Panc1 (cell line): ENCODE measurements around the gene CRYGS.

Experiments used
- CTCF ChIP-seq: fragments of 450-650 bp; IDR thresholded peaks from 2 replicates; pipeline ENCODE4 v1.5.1; 2017; ENCODE audit warnings: mild to moderate bottlenecking
- POLR2AphosphoS5 ChIP-seq: IDR thresholded peaks from 2 replicates; pipeline ENCODE4 v1.6.1; 2012; ENCODE audit warnings: mild to moderate bottlenecking, low read depth, low read length, moderate library complexity

GRCh38 chr3:186493525-186494255 lies 50.5 kb downstream of the CRYGS start:
- TF ChIP-seq CTCF (no peak), POLR2AphosphoS5 (no peak)
